GM19239 (cell line): ENCODE results near the gene C2CD2.
"Not testable (repeated sequence)": the region's sequence is repeated elsewhere in the genome, so short reads cannot be mapped to it uniquely, and the experiment has no call there.

Experiments used
- DNase-seq: peaks from one replicate; pipeline ENCODE4 v3.0.0; 2011; ENCODE audit warnings: low spot score; ENCODE audit not compliant: insufficient read length
- FAIRE-seq: peaks from 2 replicates; lab custom pipeline; 2011; peaks lifted over from hg19 to GRCh38; lab: Jason Lieb, UNC

C2CD2 gene

GRCh38 chr21:41953831-41954653 is at the start of gene C2CD2:
TSS of gene C2CD2 (minus strand) at chr21:41954018. CDS start at chr21:41953648, 370 bp downstream.
- no peak for FAIRE-seq
- peak; percentile 93 for DNase-seq

DNA sequence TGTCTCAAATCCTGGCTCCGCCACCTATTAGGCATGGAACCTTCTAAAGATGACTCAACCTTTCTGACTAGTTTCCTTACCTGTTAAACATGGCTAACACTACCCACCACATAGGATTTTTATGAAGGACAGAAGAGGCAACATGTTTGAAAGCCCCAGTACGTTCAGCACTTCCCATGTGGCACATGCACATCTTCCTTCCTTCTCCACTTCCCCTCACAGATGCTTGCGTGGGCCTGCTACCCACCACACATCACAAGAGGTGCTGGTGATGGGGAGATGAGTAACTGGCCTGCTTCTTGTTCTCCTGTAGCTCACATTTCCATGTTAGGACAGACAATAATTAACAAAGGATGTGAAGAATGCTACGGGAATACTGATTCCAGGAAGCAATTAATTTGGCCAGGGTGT is 49.2 kb upstream of the C2CD2 start:
- DNase-seq (no peak), FAIRE-seq (no peak)

GRCh38 chr21:42002421-42002958 is 48.7 kb upstream of the C2CD2 start:
- DNase-seq (no peak), FAIRE-seq (peak; percentile 90)

GRCh38 chr21:42001781-42002180 is 48.0 kb upstream of the C2CD2 start:
- FAIRE-seq (no peak), DNase-seq (no peak)

DNA sequence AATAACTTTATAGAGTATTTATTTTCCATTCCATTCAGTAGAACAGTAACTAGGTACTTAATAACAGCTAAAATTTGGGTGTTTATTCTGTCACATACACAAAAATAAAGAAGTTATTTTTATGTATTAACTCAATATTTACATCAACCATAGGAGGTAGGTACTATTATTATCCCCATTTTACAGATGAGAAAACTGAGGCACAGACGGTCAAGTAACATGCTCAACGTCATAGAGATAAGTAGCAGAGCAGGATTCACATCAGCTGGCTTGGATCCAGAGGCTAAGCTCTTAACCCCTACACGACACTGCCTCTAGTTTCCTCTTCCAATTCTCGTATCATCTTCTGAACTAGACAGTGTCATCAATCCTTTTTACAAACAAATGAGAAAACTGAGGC is 47.1 kb upstream of the C2CD2 start:
- no peak for DNase-seq
- no peak for FAIRE-seq

DNA sequence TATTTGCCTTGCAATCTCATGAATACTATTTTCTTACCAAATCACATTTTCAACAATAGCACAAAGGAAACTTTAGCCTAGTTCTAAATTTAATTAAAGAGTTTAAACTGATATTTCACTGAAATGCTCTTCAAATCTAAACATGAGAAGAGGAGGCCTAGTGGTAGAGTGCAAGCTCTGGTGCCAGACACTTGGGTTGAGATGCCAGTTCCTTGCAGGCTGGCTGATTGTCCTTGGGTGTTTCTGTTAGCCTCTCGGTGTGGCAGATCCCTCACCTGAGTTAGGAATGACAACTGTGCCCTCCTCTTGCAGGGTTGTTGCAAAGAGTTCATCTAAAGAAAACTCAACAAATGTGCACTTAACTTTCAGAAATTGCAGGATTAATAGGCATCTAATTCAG is 43.8 kb upstream of the C2CD2 start:
- DNase-seq (no peak), FAIRE-seq (no peak)

DNA sequence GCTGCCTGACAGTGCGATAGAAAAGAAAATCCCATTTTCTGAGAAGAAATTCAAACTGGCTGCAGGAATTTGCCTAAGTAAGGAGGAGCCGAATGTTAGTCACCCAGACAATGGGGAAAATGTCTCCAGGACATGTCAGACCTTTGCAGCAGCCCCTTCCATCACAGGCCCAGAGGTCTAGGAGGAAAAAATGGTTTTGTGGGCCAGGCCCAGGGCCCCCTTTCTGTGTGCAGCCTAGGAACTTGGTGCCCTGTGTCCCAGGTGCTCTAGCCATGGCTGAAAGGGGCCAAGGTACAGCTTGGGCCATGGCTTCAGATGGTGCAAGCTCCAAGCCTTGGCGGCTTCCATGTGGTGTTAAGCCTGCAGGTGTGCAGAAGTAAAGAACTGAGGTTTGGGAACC is 41.8 kb upstream of the C2CD2 start:
- FAIRE-seq (no peak), DNase-seq (no peak)

DNA sequence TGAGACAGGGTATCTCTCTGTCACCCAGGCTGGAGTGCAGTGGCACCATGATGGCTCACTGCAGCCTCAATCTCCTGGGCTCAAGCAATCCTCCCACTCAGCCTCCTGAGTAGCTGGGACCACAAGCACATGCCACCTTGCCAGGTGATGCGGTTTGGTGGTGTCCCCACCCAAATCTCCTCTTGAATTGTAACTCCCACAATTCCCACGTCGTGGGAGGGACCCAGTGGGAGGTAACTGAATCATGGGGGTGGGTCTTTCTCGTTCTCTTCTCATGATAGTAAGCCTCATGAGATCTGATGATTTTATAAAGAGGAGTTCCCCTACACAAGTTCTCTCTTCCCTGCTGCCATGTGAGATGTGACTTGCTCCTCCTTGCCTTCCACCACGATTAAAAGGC is 40.8 kb upstream of the C2CD2 start:
- FAIRE-seq, DNase-seq: not testable (repeated sequence)

DNA sequence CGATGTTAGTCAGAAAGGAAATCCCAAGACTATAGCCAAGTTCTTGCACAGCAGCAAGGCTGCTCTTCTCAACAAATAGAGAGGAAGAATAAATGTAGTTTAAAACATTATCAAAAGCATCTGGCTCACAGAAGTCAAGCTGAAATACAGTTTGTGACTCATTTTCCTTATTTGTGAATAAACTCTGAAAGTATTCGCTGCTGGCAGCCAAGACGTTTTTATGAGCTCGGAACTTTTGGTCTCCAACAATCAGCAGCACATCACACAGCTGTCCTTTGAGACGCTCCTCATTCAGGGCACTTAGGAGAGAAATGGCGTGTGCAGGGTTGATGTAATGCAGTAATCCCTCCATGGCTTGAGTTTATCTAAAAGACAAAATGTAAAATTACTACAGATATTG is 39.9 kb upstream of the C2CD2 start:
- FAIRE-seq (no peak), DNase-seq (no peak)

GRCh38 chr21:41992576-41992975 is 38.8 kb upstream of the C2CD2 start:
- FAIRE-seq, result no peak

GRCh38 chr21:41991659-41992058 is 37.8 kb upstream of the C2CD2 start:
- FAIRE-seq (no peak), DNase-seq (no peak)

More at GRCh38 chr21:41992576-41992975, 38.8 kb upstream of the C2CD2 start:
- no peak for DNase-seq

DNA sequence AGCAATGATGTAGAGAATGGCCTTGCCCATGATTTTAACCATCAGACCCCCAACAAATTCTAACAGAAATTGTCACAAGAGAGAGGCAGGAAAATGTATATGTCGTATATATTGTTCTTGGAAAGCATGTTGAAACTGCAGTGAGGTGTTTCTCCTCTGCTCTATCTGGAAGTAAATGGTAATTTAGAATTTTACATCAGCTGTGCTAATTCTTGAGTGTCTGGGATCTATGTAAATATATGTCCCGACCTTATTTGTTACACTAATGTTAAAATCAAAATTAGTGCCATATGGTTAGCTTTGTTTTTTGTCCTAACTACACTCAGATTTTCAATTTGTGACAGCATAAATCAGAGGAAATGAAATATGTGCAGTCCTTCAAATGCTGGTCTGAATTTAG is 35.9 kb upstream of the C2CD2 start:
- FAIRE-seq, result no peak
- no peak for DNase-seq

DNA sequence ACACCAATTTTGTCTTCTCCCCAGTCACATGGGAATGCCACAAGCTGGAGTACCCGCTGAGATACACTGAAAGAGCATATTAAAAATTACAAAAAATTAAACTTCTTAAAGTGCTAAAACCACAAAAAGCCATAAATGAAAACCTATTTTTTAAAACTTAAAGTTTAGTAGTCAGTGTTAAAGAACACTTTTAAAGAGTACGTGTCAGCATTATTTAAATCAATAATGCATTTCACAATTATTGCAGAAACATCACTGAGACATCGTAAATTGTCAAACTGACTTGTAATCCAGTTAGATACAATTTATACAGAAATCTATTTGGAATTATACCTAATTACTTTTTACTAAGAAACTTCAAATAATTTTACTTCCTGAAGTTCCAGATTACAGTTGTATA is 33.5 kb upstream of the C2CD2 start:
- FAIRE-seq (no peak), DNase-seq (no peak)

- FAIRE-seq (no peak), DNase-seq (no peak)
Observed at GRCh38 chr21:41985662-41986416, 32.0 kb upstream of the C2CD2 start.

DNA sequence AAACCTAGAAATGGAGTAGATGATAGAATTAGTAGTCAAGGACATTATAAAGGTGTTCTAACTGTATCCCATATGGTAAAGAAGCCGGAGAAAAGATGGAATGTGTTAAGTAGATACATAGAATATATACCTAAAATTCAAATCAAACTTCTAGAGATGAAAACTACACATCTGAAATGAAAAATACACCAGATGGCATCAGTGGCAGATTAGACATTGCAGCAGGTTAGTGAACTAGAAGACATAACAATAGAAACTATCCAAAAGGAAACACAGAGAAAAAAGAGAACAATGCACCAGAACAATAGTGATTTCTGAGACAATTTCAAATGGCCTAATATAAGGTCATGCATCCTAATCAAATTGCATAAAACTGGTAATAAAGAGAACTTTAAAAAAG is 29.4 kb upstream of the C2CD2 start:
- no peak for FAIRE-seq

DNA sequence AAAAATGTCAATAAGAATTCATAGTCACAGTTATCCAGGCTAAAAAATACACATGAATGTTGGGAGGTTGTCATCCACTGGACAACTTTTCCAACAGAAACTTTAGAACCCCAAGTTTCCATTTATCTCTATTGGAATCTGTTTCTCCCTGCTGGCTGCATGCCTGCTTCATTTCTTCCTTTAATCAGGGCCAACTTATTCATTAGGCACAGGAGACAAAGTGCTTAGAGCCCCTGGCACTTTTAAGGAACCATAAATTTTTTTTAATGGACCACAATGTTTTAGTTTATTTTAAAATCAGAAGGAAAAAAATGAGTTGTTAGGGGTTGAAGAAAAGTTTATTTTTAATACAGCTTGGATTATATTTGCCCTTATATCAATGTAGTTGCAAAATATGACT is 26.7 kb upstream of the C2CD2 start:
- FAIRE-seq (no peak), DNase-seq (no peak)

More for the DNA sequence above, 29.4 kb upstream of the C2CD2 start:
- no peak for DNase-seq

- DNase-seq (no peak), FAIRE-seq (no peak)
Observed at GRCh38 chr21:41979751-41980369, 26.0 kb upstream of the C2CD2 start.

GRCh38 chr21:41979335-41979734 is 25.5 kb upstream of the C2CD2 start:
- no peak for DNase-seq
- no peak for FAIRE-seq

DNA sequence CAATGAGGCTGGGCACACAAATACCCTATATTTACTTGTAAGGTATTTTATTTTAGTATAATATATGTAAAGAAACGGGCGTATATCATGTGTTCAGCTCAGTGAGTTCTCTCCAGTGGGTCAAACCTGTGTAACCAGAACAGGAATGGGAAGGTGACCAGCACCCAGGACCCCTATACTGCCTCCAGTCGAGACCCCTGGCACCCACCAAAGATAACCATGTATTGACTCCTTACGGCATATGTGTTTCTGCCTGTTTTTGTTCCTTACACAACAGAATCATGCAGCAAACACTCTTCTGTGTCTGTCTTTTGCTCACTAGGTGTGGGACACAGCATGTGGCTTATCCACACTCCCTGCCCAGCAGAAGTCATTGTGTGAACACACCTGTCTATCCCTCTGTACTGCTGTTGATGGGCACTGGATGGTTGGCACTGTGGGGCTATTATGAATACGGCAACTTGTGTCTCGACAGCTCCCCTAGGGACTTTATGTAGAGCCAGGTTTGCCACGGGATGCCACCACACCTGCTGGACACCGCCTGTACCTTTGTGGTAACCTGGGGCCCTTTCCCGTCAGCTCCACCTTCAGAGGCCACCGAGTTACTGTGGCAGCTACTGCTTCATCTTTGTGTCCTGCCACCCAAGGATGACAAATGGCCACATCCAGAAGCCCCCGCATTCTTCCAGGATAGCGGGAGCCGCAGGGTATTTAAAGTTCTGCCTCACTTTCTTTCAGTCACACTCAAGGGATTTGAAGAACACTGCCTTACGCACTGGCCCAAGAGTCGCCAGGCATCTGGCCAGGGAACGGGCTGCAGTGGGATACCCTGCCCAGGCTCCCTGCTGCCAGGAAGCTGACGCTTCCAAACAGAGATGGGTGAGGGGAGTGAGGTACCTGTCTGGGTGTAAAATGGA is 23.5 kb upstream of the C2CD2 start:
- FAIRE-seq, result no peak
- no peak for DNase-seq

- FAIRE-seq (no peak), DNase-seq (no peak)
Observed at GRCh38 chr21:41976611-41977010, 22.8 kb upstream of the C2CD2 start.
